GM18520 (cell line): ENCODE results near the gene DDX39B.
"Not testable (repeated sequence)": the region's sequence is repeated elsewhere in the genome, so short reads cannot be mapped to it uniquely, and the experiment has no call there.

ENCODE experiments used
- ATAC-seq: cut with Tn5 transposase; IDR thresholded peaks from one replicate; pipeline ENCODE4 v1.9.1; 2021; ENCODE audit not compliant: unreplicated experiment

DDX39B gene

GRCh38 chr6:31575952-31576685 is 34.3 kb upstream of the DDX39B start:
- ATAC-seq, result no peak

- ATAC-seq, result no peak
Observed at GRCh38 chr6:31575335-31575901, 33.6 kb upstream of the DDX39B start, which contains the start of gene TNF. Gene TNF, plus strand, starts transcription at chr6:31575565. Its CDS starts 177 bp downstream, at chr6:31575742.

- ATAC-seq, result no peak
Observed at GRCh38 chr6:31574106-31575061, 32.6 kb upstream of the DDX39B start.

GRCh38 chr6:31573239-31574105 is 31.7 kb upstream of the DDX39B start:
- no peak for ATAC-seq

GRCh38 chr6:31572041-31572911 is 30.5 kb upstream of the DDX39B start, which contains the start of gene LTA:
Gene LTA, plus strand, starts transcription at chr6:31572289. Its CDS starts 454 bp downstream, at chr6:31572743.
- peak; percentile 32 for ATAC-seq

GRCh38 chr6:31569861-31570536 is 28.2 kb upstream of the DDX39B start:
- no peak for ATAC-seq

- ATAC-seq, result peak; percentile 56
Observed at GRCh38 chr6:31568537-31568961, 26.7 kb upstream of the DDX39B start.

GRCh38 chr6:31567531-31568370 is 25.9 kb upstream of the DDX39B start:
- no peak for ATAC-seq

- no peak for ATAC-seq
Observed at GRCh38 chr6:31560697-31561058, 18.9 kb upstream of the DDX39B start.

GRCh38 chr6:31559958-31560696 is 18.3 kb upstream of the DDX39B start:
- ATAC-seq, result peak; percentile 45

GRCh38 chr6:31559606-31559957 is 17.8 kb upstream of the DDX39B start:
- ATAC-seq, result no peak

- no peak for ATAC-seq
Observed at GRCh38 chr6:31558631-31559500, 17.1 kb upstream of the DDX39B start.

- ATAC-seq, result no peak
Observed at GRCh38 chr6:31558318-31558625, 16.5 kb upstream of the DDX39B start.

- ATAC-seq, result no peak
Observed at GRCh38 chr6:31557443-31558317, 15.9 kb upstream of the DDX39B start.

GRCh38 chr6:31556307-31556706 is 14.5 kb upstream of the DDX39B start:
- ATAC-seq, result no peak

GRCh38 chr6:31551371-31551770 is 9.6 kb upstream of the DDX39B start:
- ATAC-seq, result not testable (repeated sequence)
